K562 (cell line): ENCODE measurements around the gene FBXO11. TPM values are rescaled to one million over a fixed set of nuclear protein-coding genes. Genes with fewer than 3 reads are reported as not detected.
A peak's percentile ranks its signal among the peaks of the same experiment; 100 is the strongest.

ENCODE experiments used
- CREM ChIP-seq: IDR thresholded peaks from 2 replicates; pipeline ENCODE4 v1.6.1; 2014; ENCODE audit warnings: antibody characterized with exemption, low read depth
- FOXJ3 ChIP-seq: sonication (generic); formaldehyde crosslinking; IDR thresholded peaks from 2 replicates; pipeline ENCODE4 v1.4.0; 2020; ENCODE audit warnings: mild to moderate bottlenecking, missing genetic modification reagents
- KLF13 ChIP-seq: fragments of 450-650 bp; IDR thresholded peaks from 2 replicates; pipeline ENCODE4 v1.6.1; 2016; ENCODE audit warnings: missing genetic modification characterization, low read depth, mild to moderate bottlenecking, missing compliant biosample characterization, moderate library complexity, borderline replicate concordance
- MAZ ChIP-seq, 2 experiments: fragments of 450-650 bp in 1 of 2; sonication (generic) in 1 of 2; formaldehyde crosslinking; IDR thresholded peaks in 1 of 2; conservative IDR thresholded peaks in 1 of 2; 2 replicates each; pipeline versions ENCODE4 v1.4.0 to v1.5.0; 2020; ENCODE audit warnings: mild to moderate bottlenecking in 1 of 2, missing genetic modification reagents in 1 of 2
- MEF2A ChIP-seq: IDR thresholded peaks from 2 replicates; pipeline ENCODE4 v1.6.1; 2011; ENCODE audit warnings: low read depth, mild to moderate bottlenecking, low read length, moderate library complexity; ENCODE audit not compliant: control insufficient read depth
- NCOA4 ChIP-seq: fragments of 450-650 bp; IDR thresholded peaks from 2 replicates; pipeline ENCODE4 v1.6.1; 2018; ENCODE audit warnings: mild to moderate bottlenecking; ENCODE audit not compliant: partially characterized antibody
- ZNF41 ChIP-seq: fragments of 250-450 bp; sonication (Bioruptor Pico); conservative IDR thresholded peaks from 2 replicates; pipeline ENCODE4 v1.4.0; 2020; ENCODE audit warnings: mild to moderate bottlenecking
- ZZZ3 ChIP-seq: fragments of 450-650 bp; IDR thresholded peaks from 2 replicates; pipeline ENCODE4 v1.6.1; 2016; ENCODE audit warnings: antibody characterized with exemption, mild to moderate bottlenecking, moderate library complexity
- polyA plus RNA-seq, 8 experiments: library from polyadenylated mRNA; depleted of rRNA in 4 of 8; stranded (reverse) in 5 of 8; unstranded in 3 of 8; fragments of >200 nt; fragmentation: Nextera tagmentation in 2 of 8; fragmentation: Illumina TruSeq in 1 of 8; extraction: Ambion mirVana in 2 of 8; extraction: Trizol in 1 of 8; gene quantifications; 2 replicates each; pipeline versions ENCODE4 v1.2.1 to v1.2.3, GENCODE V29; 2011 to 2014; ENCODE audit warnings: inconsistent platforms in 1 of 8, missing spikeins in 1 of 8
- total RNA-seq, 7 experiments: library from RNA; depleted of rRNA in 6 of 7; stranded (reverse); fragments of >200 nt in 6 of 7; fragmentation: Illumina TruSeq in 2 of 7; extraction: Trizol in 2 of 7; gene quantifications; 2 replicates each; pipeline versions ENCODE4 v1.2.1 to v1.2.3, GENCODE V29; 2011 to 2021; ENCODE audit warnings: low replicate concordance in 1 of 7
- TF ChIP-seq, protein P1 (sequence below): sonication (generic); formaldehyde crosslinking; IDR thresholded peaks from 2 replicates; pipeline ENCODE4 v1.8.1; 2023; ENCODE audit warnings: missing genetic modification reagents, mild to moderate bottlenecking, borderline replicate concordance
- TF ChIP-seq, protein P2 (sequence below): fragments of 450-650 bp; conservative IDR thresholded peaks from 2 replicates; pipeline ENCODE4 v1.6.1; 2016; ENCODE audit warnings: missing genetic modification characterization, low read depth, mild to moderate bottlenecking, control low read depth, missing compliant biosample characterization
- TF ChIP-seq, protein P3 (sequence below): conservative IDR thresholded peaks from 2 replicates; pipeline ENCODE4 v1.6.1; 2011; ENCODE audit warnings: low read depth, mild to moderate bottlenecking, low read length; ENCODE audit not compliant: control insufficient read depth
- TF ChIP-seq, protein P4 (sequence below): IDR thresholded peaks from 3 replicates; pipeline ENCODE4 v1.6.1; 2011; ENCODE audit warnings: borderline replicate concordance, mild to moderate bottlenecking; ENCODE audit not compliant: insufficient read length, insufficient read depth
- TF ChIP-seq, protein P5 (sequence below): fragments of 450-650 bp; IDR thresholded peaks from 2 replicates; pipeline ENCODE4 v1.7.1; 2018; ENCODE audit warnings: mild to moderate bottlenecking, low read depth; ENCODE audit not compliant: partially characterized antibody

FBXO11 gene
- total and polyA plus RNA-seq, 9 of the 15 experiments (the other 6 are each of a cell fraction or from before 2014, with no cell fraction given), result 8.8 to 44.5 (median 24.1) TPM

DNA sequence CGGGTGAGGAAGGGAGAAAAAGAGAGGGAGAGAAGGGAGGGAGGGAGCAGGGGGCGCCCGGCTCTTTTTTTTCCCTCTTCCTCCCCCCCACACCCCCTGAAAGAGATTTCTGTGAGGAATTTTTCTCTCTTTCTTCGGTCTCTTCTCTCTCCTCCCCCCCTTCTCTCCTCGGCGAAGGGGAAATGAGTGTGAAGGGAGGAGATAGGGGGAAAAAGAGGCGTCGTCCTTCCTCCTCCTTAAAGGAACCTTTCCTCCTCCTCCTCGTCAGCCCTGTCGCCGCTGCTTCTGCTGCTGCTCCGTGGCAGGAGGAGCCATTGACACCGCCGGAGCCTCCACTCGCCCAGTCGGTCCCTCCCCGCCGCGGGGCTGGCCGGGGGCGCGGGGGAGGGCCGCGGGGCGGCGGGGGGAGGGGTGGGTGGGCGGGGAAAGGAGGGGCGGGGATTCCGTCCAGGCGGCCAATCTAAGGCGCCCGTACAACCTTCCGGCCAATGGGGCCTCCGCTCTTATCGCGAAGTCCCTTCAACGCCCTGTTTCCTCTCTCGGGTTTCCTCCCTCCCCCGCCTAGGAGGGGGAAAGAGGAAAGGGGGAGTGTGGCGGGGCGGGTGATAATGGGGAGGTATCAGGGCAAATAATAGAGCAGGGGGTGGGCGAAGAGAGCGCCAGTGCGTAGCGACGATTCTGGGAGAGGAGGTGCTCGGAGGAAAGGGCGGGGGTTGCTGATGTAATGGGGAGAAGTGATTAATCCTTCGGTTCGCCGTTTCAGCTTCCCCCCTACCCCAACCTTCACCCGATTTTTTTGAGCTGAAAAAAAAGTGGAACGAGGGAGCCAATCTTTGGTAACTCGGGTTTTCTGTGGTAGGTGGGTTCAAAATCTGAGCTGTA is at the start of gene FBXO11 (continued):
- TF ChIP-seq, protein P1, sequence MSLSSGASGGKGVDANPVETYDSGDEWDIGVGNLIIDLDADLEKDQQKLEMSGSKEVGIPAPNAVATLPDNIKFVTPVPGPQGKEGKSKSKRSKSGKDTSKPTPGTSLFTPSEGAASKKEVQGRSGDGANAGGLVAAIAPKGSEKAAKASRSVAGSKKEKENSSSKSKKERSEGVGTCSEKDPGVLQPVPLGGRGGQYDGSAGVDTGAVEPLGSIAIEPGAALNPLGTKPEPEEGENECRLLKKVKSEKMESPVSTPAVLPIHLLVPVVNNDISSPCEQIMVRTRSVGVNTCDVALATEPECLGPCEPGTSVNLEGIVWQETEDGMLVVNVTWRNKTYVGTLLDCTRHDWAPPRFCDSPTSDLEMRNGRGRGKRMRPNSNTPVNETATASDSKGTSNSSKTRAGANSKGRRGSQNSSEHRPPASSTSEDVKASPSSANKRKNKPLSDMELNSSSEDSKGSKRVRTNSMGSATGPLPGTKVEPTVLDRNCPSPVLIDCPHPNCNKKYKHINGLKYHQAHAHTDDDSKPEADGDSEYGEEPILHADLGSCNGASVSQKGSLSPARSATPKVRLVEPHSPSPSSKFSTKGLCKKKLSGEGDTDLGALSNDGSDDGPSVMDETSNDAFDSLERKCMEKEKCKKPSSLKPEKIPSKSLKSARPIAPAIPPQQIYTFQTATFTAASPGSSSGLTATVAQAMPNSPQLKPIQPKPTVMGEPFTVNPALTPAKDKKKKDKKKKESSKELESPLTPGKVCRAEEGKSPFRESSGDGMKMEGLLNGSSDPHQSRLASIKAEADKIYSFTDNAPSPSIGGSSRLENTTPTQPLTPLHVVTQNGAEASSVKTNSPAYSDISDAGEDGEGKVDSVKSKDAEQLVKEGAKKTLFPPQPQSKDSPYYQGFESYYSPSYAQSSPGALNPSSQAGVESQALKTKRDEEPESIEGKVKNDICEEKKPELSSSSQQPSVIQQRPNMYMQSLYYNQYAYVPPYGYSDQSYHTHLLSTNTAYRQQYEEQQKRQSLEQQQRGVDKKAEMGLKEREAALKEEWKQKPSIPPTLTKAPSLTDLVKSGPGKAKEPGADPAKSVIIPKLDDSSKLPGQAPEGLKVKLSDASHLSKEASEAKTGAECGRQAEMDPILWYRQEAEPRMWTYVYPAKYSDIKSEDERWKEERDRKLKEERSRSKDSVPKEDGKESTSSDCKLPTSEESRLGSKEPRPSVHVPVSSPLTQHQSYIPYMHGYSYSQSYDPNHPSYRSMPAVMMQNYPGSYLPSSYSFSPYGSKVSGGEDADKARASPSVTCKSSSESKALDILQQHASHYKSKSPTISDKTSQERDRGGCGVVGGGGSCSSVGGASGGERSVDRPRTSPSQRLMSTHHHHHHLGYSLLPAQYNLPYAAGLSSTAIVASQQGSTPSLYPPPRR (CRISPR knock-in tag), result no peak
- TF ChIP-seq, protein P2, sequence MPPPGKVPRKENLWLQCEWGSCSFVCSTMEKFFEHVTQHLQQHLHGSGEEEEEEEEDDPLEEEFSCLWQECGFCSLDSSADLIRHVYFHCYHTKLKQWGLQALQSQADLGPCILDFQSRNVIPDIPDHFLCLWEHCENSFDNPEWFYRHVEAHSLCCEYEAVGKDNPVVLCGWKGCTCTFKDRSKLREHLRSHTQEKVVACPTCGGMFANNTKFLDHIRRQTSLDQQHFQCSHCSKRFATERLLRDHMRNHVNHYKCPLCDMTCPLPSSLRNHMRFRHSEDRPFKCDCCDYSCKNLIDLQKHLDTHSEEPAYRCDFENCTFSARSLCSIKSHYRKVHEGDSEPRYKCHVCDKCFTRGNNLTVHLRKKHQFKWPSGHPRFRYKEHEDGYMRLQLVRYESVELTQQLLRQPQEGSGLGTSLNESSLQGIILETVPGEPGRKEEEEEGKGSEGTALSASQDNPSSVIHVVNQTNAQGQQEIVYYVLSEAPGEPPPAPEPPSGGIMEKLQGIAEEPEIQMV (tag), result no peak
- no peak for TF ChIP-seq FOXJ3 (CRISPR knock-in tag)
- peak; percentile 92 to 95 for TF ChIP-seq MAZ (CRISPR knock-in tag; conservative IDR thresholded peaks at IDR 0.05 in 1 of 2, IDR thresholded peaks at IDR 0.05 in 1 of 2)
- TF ChIP-seq, protein P3, sequence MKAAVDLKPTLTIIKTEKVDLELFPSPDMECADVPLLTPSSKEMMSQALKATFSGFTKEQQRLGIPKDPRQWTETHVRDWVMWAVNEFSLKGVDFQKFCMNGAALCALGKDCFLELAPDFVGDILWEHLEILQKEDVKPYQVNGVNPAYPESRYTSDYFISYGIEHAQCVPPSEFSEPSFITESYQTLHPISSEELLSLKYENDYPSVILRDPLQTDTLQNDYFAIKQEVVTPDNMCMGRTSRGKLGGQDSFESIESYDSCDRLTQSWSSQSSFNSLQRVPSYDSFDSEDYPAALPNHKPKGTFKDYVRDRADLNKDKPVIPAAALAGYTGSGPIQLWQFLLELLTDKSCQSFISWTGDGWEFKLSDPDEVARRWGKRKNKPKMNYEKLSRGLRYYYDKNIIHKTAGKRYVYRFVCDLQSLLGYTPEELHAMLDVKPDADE, result 0 out of 2 replicates have a peak, but pooled peaks have one; percentile 14
- TF ChIP-seq NCOA4, result no peak
- no peak for TF ChIP-seq MEF2A
- TF ChIP-seq, protein P4, sequence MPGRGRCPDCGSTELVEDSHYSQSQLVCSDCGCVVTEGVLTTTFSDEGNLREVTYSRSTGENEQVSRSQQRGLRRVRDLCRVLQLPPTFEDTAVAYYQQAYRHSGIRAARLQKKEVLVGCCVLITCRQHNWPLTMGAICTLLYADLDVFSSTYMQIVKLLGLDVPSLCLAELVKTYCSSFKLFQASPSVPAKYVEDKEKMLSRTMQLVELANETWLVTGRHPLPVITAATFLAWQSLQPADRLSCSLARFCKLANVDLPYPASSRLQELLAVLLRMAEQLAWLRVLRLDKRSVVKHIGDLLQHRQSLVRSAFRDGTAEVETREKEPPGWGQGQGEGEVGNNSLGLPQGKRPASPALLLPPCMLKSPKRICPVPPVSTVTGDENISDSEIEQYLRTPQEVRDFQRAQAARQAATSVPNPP, result no peak
- TF ChIP-seq ZNF41 (CRISPR knock-in tag), result no peak
- no peak for TF ChIP-seq KLF13 (tag)
- TF ChIP-seq, protein P5, sequence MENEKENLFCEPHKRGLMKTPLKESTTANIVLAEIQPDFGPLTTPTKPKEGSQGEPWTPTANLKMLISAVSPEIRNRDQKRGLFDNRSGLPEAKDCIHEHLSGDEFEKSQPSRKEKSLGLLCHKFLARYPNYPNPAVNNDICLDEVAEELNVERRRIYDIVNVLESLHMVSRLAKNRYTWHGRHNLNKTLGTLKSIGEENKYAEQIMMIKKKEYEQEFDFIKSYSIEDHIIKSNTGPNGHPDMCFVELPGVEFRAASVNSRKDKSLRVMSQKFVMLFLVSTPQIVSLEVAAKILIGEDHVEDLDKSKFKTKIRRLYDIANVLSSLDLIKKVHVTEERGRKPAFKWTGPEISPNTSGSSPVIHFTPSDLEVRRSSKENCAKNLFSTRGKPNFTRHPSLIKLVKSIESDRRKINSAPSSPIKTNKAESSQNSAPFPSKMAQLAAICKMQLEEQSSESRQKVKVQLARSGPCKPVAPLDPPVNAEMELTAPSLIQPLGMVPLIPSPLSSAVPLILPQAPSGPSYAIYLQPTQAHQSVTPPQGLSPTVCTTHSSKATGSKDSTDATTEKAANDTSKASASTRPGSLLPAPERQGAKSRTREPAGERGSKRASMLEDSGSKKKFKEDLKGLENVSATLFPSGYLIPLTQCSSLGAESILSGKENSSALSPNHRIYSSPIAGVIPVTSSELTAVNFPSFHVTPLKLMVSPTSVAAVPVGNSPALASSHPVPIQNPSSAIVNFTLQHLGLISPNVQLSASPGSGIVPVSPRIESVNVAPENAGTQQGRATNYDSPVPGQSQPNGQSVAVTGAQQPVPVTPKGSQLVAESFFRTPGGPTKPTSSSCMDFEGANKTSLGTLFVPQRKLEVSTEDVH, result no peak
- TF ChIP-seq ZZZ3, result no peak
- peak; percentile 55; the same call in 1 of the 2 replicates for TF ChIP-seq CREM
